ENCODE results near the gene ENDOD1.
"Not testable (repeated sequence)": the region's sequence is repeated elsewhere in the genome, so short reads cannot be mapped to it uniquely, and the experiment has no call there.

The ENDOD1 gene

GRCh38 chr11:95103701-95104100, 14.1 kb downstream of the ENDOD1 start:
- DNase-seq (ENCODE audit: low read depth), result no peak

- no peak for DNase-seq (ENCODE audit: low read depth)
Observed at GRCh38 chr11:95104121-95104830, 14.6 kb downstream of the ENDOD1 start.

GRCh38 chr11:95104856-95105255, 15.2 kb downstream of the ENDOD1 start:
- no peak for DNase-seq (ENCODE audit: low read depth)

GRCh38 chr11:95108159-95108611, 18.5 kb downstream of the ENDOD1 start:
- no peak for DNase-seq (ENCODE audit: low read depth)

GRCh38 chr11:95108671-95109551, 19.3 kb downstream of the ENDOD1 start:
- DNase-seq (ENCODE audit: low read depth), result peak; percentile 30

DNA sequence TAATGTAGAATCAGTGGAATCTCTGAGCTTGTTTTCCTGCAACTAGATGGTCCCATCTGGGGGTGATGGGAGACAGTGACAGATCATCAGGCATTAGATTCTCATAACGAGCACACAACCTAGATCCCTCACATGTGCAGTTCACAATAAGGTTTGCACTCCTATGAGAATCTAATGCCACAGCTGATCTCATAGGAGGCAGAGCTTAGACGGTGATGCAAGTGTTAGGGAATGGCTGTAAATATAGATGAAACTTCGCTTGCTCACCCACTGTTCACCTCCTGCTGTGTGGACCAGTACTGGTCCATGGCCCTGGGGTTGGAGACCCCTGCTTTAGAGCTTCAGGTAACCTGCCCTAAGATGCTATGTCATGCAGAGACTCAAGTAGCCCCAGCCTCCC, 21.8 kb downstream of the ENDOD1 start:
- not testable (repeated sequence) for DNase-seq (ENCODE audit: low read depth)

GRCh38 chr11:95111923-95112540, 22.4 kb downstream of the ENDOD1 start:
- no peak for DNase-seq (ENCODE audit: low read depth)

DNA sequence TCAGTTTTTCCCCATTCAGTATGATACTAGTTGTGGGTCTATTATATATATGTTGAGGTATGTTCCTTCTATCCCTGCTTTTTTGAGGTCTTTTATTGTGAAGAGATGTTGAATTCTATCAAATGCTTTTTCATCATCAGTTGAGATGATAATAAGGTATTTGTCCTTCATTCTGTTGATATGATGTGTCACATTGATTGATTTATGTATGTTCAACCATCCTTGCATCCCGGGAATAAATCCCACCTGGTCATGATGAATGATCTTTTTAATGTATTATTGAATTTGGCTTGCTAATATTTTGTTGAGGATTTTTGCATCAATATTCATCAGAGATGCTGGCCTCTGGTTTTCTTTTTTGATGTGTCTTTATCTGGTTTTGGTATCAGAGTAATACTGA, 26.0 kb downstream of the ENDOD1 start:
- DNase-seq (ENCODE audit: low read depth), result no peak

DNA sequence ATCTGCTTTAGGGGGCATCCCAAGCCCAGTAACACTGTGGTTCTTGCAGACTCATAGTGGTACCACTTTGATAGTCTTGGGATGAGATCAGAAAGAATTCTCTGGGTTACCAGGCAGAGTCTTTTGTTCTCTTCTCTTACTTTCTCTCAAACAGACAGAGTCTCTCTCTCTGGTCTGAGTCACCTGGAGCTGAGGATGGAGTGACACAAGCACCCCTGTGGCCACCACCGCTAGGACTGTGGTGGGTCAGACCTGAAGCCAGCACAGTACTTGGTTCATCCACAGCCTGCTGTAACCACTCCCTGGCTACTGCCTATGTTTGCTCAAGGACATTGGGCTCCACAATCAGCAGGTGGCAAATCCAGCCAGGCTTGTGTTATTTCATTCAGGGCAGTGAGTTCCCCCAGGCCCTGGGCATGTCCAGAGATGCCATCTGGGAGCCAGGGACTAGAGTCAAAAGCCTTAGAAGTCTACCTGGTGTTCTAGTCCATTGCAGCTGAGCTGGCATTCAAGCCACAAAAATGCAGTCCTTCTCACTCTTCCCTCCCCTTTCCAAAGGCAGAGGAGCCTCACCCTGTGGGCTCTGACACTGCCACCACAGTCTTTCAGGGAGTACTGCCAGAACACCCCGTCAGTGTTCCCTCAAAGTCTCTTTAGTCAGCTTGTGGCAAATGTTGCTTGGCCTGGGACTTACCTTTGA, 29.9 kb downstream of the ENDOD1 start:
- DNase-seq (ENCODE audit: low read depth), result no peak

GRCh38 chr11:95121698-95122097, 32.1 kb downstream of the ENDOD1 start:
- no peak for DNase-seq (ENCODE audit: low read depth)

DNA sequence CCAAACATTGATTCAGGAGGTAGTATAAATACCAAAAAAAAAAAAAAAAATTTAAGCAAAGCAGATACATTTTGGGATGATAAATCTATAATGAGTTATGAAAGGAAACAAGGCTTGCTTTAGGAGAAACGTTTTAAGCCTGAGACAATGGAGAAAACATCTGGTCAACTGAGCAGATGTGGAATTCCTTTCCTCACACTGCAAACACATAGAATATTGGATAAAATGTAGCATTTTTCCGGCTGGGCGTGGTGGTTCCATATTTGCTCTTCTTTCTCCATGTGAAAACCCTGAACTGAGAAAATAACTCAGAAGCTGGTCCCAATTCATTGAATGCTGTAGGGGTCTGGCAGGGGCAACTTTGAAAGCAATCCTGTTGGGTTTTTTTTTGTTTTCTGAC, 33.9 kb downstream of the ENDOD1 start:
- no peak for DNase-seq (ENCODE audit: low read depth)

GRCh38 chr11:95128602-95129001, 39.0 kb downstream of the ENDOD1 start:
- no peak for DNase-seq (ENCODE audit: low read depth)

DNA sequence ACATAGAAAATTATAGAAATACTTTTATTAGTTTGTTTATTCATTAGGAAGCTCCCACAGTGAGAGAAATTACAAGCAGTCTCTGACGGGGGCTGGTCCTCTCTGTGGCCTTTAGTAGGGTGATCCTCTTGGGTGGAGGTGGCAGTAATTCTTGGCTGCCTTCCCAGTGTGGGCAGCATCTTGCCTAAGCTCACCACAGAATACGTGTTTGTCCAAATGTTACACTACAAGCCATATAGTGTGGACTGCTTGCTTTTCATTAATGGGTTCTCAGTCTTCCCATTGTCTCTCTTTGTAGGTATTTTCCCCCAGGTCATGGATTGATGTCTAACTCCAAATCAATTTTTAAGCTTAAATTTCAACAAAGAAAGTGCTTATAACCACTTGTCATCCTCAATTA, 43.3 kb downstream of the ENDOD1 start:
- DNase-seq (ENCODE audit: low read depth), result no peak

DNA sequence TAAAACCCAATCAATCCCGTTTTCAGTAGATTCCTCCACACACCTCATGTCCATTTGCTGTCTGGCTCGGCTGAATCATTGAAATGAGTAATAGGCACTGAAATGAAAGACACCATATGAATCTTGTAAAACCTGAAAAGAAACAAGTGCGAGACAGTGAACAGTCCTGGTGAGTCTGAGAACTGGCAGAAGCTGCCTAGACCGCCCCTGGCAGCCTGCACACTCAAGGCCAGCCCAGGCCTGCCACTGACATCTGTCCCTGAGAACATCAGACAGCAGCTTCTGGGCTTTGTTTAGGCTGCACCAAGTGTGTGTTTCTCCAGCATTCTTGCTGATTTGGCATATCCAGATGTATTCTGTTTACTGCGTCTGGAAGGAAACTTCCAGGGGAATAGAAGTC, 44.8 kb downstream of the ENDOD1 start:
- DNase-seq (ENCODE audit: low read depth), result no peak

DNA sequence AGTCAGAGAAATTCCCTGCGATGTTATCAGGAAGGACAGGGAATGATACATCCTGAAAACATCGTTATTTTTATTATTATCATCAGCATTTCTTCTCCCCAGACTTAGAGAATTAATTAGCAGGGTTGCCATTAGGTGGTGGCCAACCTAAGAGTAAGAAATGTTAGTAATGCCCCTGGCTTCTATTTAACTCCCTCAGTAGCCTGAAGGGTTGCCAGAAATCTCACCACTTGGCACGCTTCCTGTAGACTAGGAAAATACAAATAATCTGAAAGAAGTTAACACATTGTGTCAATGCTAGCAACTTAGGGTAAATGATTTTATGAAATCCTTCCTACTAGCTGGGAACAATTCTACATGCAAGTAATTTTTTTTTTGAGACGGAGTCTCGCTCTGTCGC, 45.5 kb downstream of the ENDOD1 start:
- no peak for DNase-seq (ENCODE audit: low read depth)

DNA sequence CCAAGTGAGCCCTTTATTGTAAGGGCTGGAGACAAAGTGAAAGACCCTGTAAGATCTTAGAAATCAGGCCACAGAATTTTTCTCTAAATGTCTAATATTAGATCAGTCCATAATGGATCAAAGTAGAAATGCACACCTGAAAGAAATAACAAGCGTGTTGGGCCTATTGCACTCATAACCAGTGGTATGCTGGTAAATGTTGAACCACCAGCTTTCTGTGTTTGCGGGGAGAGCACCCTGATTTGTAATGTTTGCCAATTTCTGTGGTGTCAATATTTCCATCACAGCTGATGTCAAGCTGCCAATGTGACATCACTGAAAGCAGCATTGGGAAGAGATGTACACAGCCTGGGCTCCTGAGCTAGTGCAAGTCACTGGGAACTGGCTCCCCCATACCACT, 46.2 kb downstream of the ENDOD1 start:
- DNase-seq (ENCODE audit: low read depth), result no peak

- DNase-seq (ENCODE audit: low read depth), result not testable (repeated sequence)
Observed at GRCh38 chr11:95136747-95137146, 47.1 kb downstream of the ENDOD1 start.

GRCh38 chr11:95137299-95137698, 47.7 kb downstream of the ENDOD1 start:
- no peak for DNase-seq (ENCODE audit: low read depth)

DNA sequence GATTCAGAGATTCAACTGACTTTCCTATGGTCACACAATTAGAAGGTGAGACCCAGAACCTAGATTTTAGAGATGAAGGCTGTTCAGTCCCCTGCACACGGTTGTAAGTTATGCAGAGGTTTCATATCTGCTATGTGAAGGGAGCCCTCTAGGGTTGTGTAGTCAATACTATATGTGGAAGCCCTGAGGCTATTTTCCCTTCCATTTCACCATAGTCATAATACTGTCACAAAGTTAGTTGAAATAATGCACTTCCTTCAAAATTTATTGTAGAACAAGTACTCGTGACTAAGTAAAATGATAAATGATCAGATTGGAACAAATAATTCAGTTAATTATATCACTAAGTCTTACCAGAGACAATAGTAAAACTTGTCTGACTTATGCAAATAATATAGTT, 48.8 kb downstream of the ENDOD1 start:
- DNase-seq (ENCODE audit: low read depth), result no peak

DNA sequence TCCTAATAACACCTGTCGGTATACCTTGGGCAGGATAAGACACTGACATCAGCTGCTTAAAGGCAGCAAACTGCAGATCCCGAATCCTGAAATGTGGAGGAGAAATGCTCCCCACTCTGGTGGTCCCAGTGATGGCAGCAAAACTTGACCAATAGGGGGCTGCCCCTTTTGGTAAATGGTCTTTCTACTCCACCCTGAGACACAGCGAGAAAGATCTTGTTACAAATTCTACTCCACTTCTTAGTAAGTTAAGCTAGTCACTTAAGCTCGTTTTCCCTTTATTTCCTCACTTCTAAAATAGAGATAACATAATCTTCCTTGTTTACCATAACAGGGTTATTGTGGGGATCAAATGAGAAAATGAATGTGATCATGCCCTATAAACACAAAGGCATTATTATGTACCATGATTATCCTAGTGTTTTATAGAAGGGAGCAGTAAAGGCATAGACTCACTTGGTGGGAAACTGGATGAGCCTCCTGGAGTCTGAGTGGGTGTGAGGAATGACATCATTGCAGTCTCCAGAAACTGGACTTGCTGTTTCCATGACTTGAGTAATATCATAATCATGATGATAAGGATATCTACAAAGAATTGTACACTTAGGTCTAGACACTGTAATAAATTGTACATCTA, 50.9 kb downstream of the ENDOD1 start:
- DNase-seq (ENCODE audit: low read depth), result no peak

DNA sequence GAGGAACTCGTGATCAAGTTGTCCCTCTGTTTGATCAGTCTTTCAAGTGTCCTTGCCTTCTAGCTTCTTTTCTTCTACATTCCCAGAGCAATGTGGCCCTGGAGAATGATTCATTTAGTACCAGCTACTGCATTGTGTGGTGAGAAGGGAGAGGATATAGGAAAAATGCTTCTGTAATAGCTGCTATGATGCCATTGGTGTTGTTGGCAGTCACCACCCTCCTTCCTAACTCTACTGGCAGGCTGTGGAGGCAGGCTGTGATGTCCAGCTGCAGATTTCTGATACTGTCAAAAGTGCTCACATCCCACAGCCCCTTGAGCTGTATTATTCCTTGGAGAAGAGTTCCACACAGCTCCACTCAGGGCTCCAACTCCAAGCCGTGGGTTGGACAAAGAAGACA, 52.8 kb downstream of the ENDOD1 start:
- no peak for DNase-seq (ENCODE audit: low read depth)
